ENCODE measurements around the gene NCAPD3. TPM values are rescaled to one million over a fixed set of nuclear protein-coding genes. Genes with fewer than 3 reads are reported as not detected.

Gene NCAPD3
- 10 to 100 TPM; 12.6 to 19.8 (median 16.6) TPM for total RNA-seq
- long read RNA-seq, donor 1, full-length matches to known transcripts = 1 of 6 reads
- long read RNA-seq, donor 1, partial matches to known transcripts = 3 of 6 reads
- long read RNA-seq, donor 1, other reads (novel, unspliced or antisense) = 2 of 6 reads
- long read RNA-seq, donor 2, partial matches to known transcripts = 2 of 2 reads
- long read RNA-seq, donor 2, other reads (novel, unspliced or antisense) = 0 of 2 reads

- TF ChIP-seq, protein P1, sequence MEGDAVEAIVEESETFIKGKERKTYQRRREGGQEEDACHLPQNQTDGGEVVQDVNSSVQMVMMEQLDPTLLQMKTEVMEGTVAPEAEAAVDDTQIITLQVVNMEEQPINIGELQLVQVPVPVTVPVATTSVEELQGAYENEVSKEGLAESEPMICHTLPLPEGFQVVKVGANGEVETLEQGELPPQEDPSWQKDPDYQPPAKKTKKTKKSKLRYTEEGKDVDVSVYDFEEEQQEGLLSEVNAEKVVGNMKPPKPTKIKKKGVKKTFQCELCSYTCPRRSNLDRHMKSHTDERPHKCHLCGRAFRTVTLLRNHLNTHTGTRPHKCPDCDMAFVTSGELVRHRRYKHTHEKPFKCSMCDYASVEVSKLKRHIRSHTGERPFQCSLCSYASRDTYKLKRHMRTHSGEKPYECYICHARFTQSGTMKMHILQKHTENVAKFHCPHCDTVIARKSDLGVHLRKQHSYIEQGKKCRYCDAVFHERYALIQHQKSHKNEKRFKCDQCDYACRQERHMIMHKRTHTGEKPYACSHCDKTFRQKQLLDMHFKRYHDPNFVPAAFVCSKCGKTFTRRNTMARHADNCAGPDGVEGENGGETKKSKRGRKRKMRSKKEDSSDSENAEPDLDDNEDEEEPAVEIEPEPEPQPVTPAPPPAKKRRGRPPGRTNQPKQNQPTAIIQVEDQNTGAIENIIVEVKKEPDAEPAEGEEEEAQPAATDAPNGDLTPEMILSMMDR (IDR thresholded peaks at IDR 0.05) = no peak
- Histone ChIP-seq H3K4me1 (ENCODE audit: low read depth) (peaks cover 19% of the 10 kb centered on the region), H3K36me3 (ENCODE audit: low read depth) (no peaks in the 10 kb centered on the region), H3K9me3 (no peaks in the 10 kb centered on the region), H3K4me3 (peak within 1 kb of the TSS; percentile 71)
- ATAC-seq (peak; percentile 94), DNase-seq (peak; percentile 97 to 98 (median 97))
- intact Hi-C loops (cut with DNase I, micrococcal nuclease) = no loop called here
These were observed at the start of gene NCAPD3, which contains the start of gene VPS26B for GRCh38 chr11:134223836-134224709. Gene NCAPD3, minus strand, starts transcription at chr11:134223967. Its CDS starts 41 bp downstream, at chr11:134223926. Gene VPS26B, plus strand, starts transcription at chr11:134224671. Its CDS starts 452 bp downstream, at chr11:134225123.

- Histone ChIP-seq H3K4me3 (no peak overlapping the region), H3K36me3 (ENCODE audit: low read depth) (no peaks in the 10 kb centered on the region), H3K4me1 (ENCODE audit: low read depth) (peaks cover 16% of the 10 kb centered on the region), H3K9me3 (no peaks in the 10 kb centered on the region)
- TF ChIP-seq, protein P1 (IDR thresholded peaks at IDR 0.05) = no peak
- DNase-seq (no peak), ATAC-seq (no peak)
- intact Hi-C loops (cut with DNase I, micrococcal nuclease) = no loop called here
These were observed 49.5 kb upstream of the NCAPD3 start for GRCh38 chr11:134273317-134273712.

- H3K9me3 ChIP-seq = no peaks in the 10 kb centered on the region
- ATAC-seq (no peak), DNase-seq (no peak)
- TF ChIP-seq, protein P1 (IDR thresholded peaks at IDR 0.05) = no peak
- H3K36me3 ChIP-seq (ENCODE audit: low read depth) = no peaks in the 10 kb centered on the region
- H3K4me1 ChIP-seq (ENCODE audit: low read depth) = peaks cover 16% of the 10 kb centered on the region
- intact Hi-C loops (cut with DNase I, micrococcal nuclease) = no loop called here
- H3K4me3 ChIP-seq = no peak overlapping the region
These were observed 48.9 kb upstream of the NCAPD3 start for GRCh38 chr11:134272381-134273316.

DNA sequence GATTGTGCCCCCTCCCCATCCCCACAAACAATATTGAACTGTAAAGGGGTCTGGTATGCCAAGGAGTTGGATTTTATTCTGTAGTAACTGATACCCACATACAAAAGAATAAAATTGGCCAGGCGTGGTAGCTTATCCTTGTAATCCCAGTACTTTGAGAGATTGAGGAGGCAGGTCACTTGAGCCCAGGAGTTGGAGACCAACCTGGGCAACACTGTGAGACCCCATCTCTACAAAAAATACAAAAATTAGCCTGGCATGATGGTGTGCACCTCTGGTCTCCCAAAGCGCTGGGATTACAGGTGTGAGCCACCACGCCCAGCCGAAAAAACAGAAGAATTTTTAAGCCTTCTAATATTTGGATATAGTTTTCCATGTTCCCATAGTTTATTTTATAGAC is 48.2 kb upstream of the NCAPD3 start:
- H3K9me3 ChIP-seq = no peaks in the 10 kb centered on the region
- TF ChIP-seq, protein P1 (IDR thresholded peaks at IDR 0.05) = no peak
- ATAC-seq = no peak
- H3K36me3 ChIP-seq (ENCODE audit: low read depth) = no peaks in the 10 kb centered on the region
- no peak overlapping the region for H3K4me3 ChIP-seq
- H3K4me1 ChIP-seq (ENCODE audit: low read depth) = peaks cover 15% of the 10 kb centered on the region
- no peak for DNase-seq
- intact Hi-C loops (cut with DNase I, micrococcal nuclease) = no loop called here

DNA sequence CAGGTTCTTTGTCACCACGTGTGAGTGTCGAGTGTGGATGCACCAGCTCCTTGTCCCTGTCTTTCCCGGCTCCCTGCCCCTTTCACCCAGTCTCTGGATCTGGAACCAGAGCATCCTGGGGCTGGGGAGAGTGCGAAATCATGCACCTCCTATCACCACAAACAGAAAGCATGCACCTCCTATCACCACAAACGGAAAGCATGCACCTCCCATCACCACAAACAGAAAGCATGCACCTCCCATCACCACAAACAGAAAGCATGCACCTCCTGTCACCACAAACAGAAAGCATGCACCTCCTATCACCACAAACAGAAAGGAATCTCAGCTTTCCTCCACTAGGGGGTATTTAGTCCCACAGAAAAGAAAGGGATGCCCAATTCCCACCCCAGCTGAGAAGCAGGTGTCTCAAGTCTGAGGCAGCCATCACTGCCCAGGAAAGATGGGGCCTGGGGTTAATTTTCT is 46.5 kb upstream of the NCAPD3 start:
- no peak for DNase-seq
- H3K4me3 ChIP-seq = no peak overlapping the region
- intact Hi-C loops (cut with DNase I, micrococcal nuclease) = no loop called here
- no peak for ATAC-seq
- TF ChIP-seq, protein P1 (IDR thresholded peaks at IDR 0.05) = no peak
- H3K36me3 ChIP-seq (ENCODE audit: low read depth) = no peaks in the 10 kb centered on the region
- H3K9me3 ChIP-seq = no peaks in the 10 kb centered on the region
- no peaks in the 10 kb centered on the region for H3K4me1 ChIP-seq (ENCODE audit: low read depth)

Measured in mucosa of descending colon (tissue), 3 donors.